K562 (cell line): ENCODE measurements around the gene AFDN. TPM values are rescaled to one million over a fixed set of nuclear protein-coding genes. Genes with fewer than 3 reads are reported as not detected.

ENCODE experiments used
- ATF1 ChIP-seq, 2 experiments: fragments of 450-650 bp in 1 of 2; IDR thresholded peaks; 2 replicates each; pipeline ENCODE4 v1.6.1; 2016; ENCODE audit warnings: missing compliant biosample characterization in 1 of 2, missing genetic modification characterization in 1 of 2
- CHAMP1 ChIP-seq: fragments of 450-650 bp; IDR thresholded peaks from 2 replicates; pipeline ENCODE4 v1.6.1; 2016; ENCODE audit warnings: mild to moderate bottlenecking
- EP400 ChIP-seq: fragments of 450-650 bp; IDR thresholded peaks from 2 replicates; pipeline ENCODE4 v1.6.1; 2017; ENCODE audit warnings: antibody characterized with exemption, mild to moderate bottlenecking, moderate library complexity
- GATAD2B ChIP-seq: fragments of 450-650 bp; IDR thresholded peaks from 2 replicates; pipeline ENCODE4 v1.6.1; 2017; ENCODE audit warnings: mild to moderate bottlenecking, borderline replicate concordance
- HDAC1 ChIP-seq, 2 experiments: fragments of 450-650 bp; IDR thresholded peaks; 2 replicates each; pipeline ENCODE4 v1.6.1; 2016 to 2017; ENCODE audit warnings: inconsistent platforms in 1 of 2, mild to moderate bottlenecking in 1 of 2, moderate library complexity in 1 of 2
- JUN ChIP-seq, 2 experiments: sonication (generic) in 1 of 2; formaldehyde crosslinking in 1 of 2; IDR thresholded peaks; 2 replicates each; pipeline versions ENCODE4 v1.6.1 to v1.8.0; 2012 to 2022; ENCODE audit warnings: borderline replicate concordance in 2 of 2, mild to moderate bottlenecking in 2 of 2, improper control_type of control experiment in 1 of 2, low read depth in 1 of 2, low read length in 1 of 2, missing genetic modification reagents in 1 of 2
- MCM2 ChIP-seq: fragments of 450-650 bp; IDR thresholded peaks from 2 replicates; pipeline ENCODE4 v1.6.1; 2017; ENCODE audit warnings: low read depth, mild to moderate bottlenecking
- MED1 ChIP-seq: sonication (generic); formaldehyde crosslinking; IDR thresholded peaks from 2 replicates; pipeline ENCODE4 v1.8.1; 2023; ENCODE audit warnings: missing genetic modification reagents, borderline replicate concordance
- MTA2 ChIP-seq: fragments of 450-650 bp; IDR thresholded peaks from 2 replicates; pipeline ENCODE4 v1.6.1; 2016; ENCODE audit warnings: low read depth
- NR2C1 ChIP-seq, 2 experiments: fragments of 450-650 bp; IDR thresholded peaks; 2 replicates each; pipeline ENCODE4 v1.6.1; 2017; ENCODE audit warnings: mild to moderate bottlenecking in 2 of 2, antibody characterized with exemption in 1 of 2, inconsistent platforms in 1 of 2, missing compliant biosample characterization in 1 of 2, missing genetic modification characterization in 1 of 2
- PTTG1 ChIP-seq: fragments of 450-650 bp; IDR thresholded peaks from 2 replicates; pipeline ENCODE4 v1.6.1; 2016; ENCODE audit warnings: low read depth, mild to moderate bottlenecking, missing genetic modification characterization, missing compliant biosample characterization
- SETDB1 ChIP-seq: IDR thresholded peaks from one replicate; pipeline ENCODE4 v1.6.1; 2012; ENCODE audit warnings: low read length, control low read depth, inconsistent platforms
- SMARCE1 ChIP-seq: fragments of 450-650 bp; IDR thresholded peaks from 2 replicates; pipeline ENCODE4 v1.7.1; 2016; ENCODE audit warnings: mild to moderate bottlenecking
- YY1 ChIP-seq, 3 experiments: IDR thresholded peaks; 2 replicates each; pipeline ENCODE4 v1.6.1; 2011; ENCODE audit warnings: low read length in 2 of 3, mild to moderate bottlenecking in 2 of 3, moderate library complexity in 2 of 3, borderline replicate concordance in 1 of 3, control low read depth in 1 of 3, low read depth in 1 of 3; ENCODE audit not compliant: insufficient read depth in 3 of 3, insufficient replicate concordance in 2 of 3, control insufficient read depth in 1 of 3, insufficient read length in 1 of 3; ENCODE audit errors: extremely low read depth in 1 of 3
- ZBTB17 ChIP-seq: fragments of 450-650 bp; formaldehyde crosslinking; IDR thresholded peaks from 2 replicates; pipeline ENCODE4 v1.4.0; 2020; ENCODE audit warnings: mild to moderate bottlenecking
- ZNF436 ChIP-seq: fragments of 250-450, 450-650 bp; sonication (Bioruptor Pico); formaldehyde crosslinking; IDR thresholded peaks from 2 replicates; pipeline ENCODE4 v1.7.0; 2020; ENCODE audit warnings: mild to moderate bottlenecking
- polyA plus RNA-seq, 8 experiments: library from polyadenylated mRNA; depleted of rRNA in 4 of 8; stranded (reverse) in 5 of 8; unstranded in 3 of 8; fragments of >200 nt; fragmentation: Nextera tagmentation in 2 of 8; fragmentation: Illumina TruSeq in 1 of 8; extraction: Ambion mirVana in 2 of 8; extraction: Trizol in 1 of 8; gene quantifications; 2 replicates each; pipeline versions ENCODE4 v1.2.1 to v1.2.3, GENCODE V29; 2011 to 2014; ENCODE audit warnings: inconsistent platforms in 1 of 8, missing spikeins in 1 of 8
- total RNA-seq, 7 experiments: library from RNA; depleted of rRNA in 6 of 7; stranded (reverse); fragments of >200 nt in 6 of 7; fragmentation: Illumina TruSeq in 2 of 7; extraction: Trizol in 2 of 7; gene quantifications; 2 replicates each; pipeline versions ENCODE4 v1.2.1 to v1.2.3, GENCODE V29; 2011 to 2021; ENCODE audit warnings: low replicate concordance in 1 of 7
- TF ChIP-seq, protein P1 (sequence below), 2 experiments: fragments of 450-650 bp in 1 of 2; sonication (generic) in 1 of 2; formaldehyde crosslinking in 1 of 2; IDR thresholded peaks in 1 of 2; conservative IDR thresholded peaks in 1 of 2; 2 replicates each; pipeline versions ENCODE4 v1.6.1 to v1.8.1; 2016 to 2023; ENCODE audit warnings: mild to moderate bottlenecking in 2 of 2, moderate library complexity in 2 of 2, inconsistent platforms in 1 of 2, missing genetic modification reagents in 1 of 2
- TF ChIP-seq, protein P2 (sequence below): sonication (generic); formaldehyde crosslinking; IDR thresholded peaks from 2 replicates; pipeline ENCODE4 v1.9.0; 2022; ENCODE audit warnings: mild to moderate bottlenecking, missing genetic modification reagents
- TF ChIP-seq, protein P3 (sequence below): conservative IDR thresholded peaks from 2 replicates; pipeline ENCODE4 v1.6.1; 2011; ENCODE audit warnings: low read depth, mild to moderate bottlenecking, low read length; ENCODE audit not compliant: control insufficient read depth

Gene AFDN
- total and polyA plus RNA-seq, 9 of the 15 experiments (the other 6 are each of a cell fraction or from before 2014, with no cell fraction given): 7.2 to 129 (median 105) TPM

DNA sequence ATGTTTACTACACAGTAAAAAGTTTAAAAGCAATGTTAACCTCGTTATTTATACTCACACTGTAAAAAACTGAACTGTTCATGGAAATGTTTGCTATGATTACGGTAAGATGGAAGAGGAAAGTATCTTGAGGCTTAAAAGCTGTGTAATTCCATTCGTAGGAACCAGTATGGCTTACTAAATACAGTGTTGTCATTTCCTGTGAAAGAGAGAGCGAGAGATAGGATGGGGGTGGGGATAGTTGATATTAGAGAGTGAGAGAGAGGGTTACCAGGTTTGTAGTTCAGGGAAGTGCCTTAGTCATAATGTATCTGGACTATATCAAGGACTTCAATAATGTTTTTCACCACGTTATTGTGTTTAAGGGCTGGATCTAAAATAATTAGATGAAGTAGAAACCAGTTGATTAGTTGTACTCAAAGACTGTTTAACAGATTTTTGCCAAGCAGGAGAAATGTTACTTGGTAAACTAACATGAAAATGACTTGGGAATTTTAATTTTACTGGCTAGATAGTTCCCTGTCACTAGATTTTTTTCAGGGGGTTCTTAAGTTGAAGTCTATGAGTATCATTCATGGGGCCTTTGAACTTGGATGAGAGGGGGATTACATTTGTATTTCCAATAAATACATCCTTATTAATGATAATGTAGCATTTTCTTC is 30.4 kb downstream of the AFDN start (continued):
- TF ChIP-seq SMARCE1 (peak; percentile 88), NR2C1 (IDR thresholded peaks at IDR 0.05) (no peak), NR2C1 (tag; IDR thresholded peaks at IDR 0.05) (peak; percentile 25), MCM2 (no peak), CHAMP1 (peak; percentile 72; the same call in 1 of the 2 replicates), JUN (IDR thresholded peaks at IDR 0.05; ENCODE audit: borderline replicate concordance, low read depth, low read length) (peak; percentile 57; the same call in 1 of the 2 replicates), JUN (CRISPR knock-in tag; IDR thresholded peaks at IDR 0.05; ENCODE audit: borderline replicate concordance) (no peak), ZBTB17 (CRISPR knock-in tag) (no peak), MTA2 (peak; percentile 66; the same call in 1 of the 2 replicates), ZNF436 (CRISPR knock-in tag) (no peak), HDAC1 (IDR thresholded peaks at IDR 0.05) (peak in 1 of 2 experiments; percentile 80; a peak in 2 of 4 replicates), MED1 (CRISPR knock-in tag) (no peak), PTTG1 (no peak), SETDB1 (no peak), EP400 (peak; percentile 62; the same call in 1 of the 2 replicates), YY1 (IDR thresholded peaks at IDR 0.05; ENCODE audit: borderline replicate concordance in 1 of 3, control insufficient read depth in 1 of 3, extremely low read depth in 1 of 3, insufficient read depth in 3 of 3, insufficient read length in 1 of 3, insufficient replicate concordance in 2 of 3, low read depth in 1 of 3, low read length in 2 of 3) (peak in 2 of 3 experiments; percentile 18 to 59), ATF1 (CRISPR knock-in tag; IDR thresholded peaks at IDR 0.05) (no peak), ATF1 (tag; IDR thresholded peaks at IDR 0.05) (peak; percentile 74; the same call in 1 of the 2 replicates), GATAD2B (0 out of 2 replicates have a peak, but pooled peaks have one; percentile 29)
- TF ChIP-seq, protein P1, sequence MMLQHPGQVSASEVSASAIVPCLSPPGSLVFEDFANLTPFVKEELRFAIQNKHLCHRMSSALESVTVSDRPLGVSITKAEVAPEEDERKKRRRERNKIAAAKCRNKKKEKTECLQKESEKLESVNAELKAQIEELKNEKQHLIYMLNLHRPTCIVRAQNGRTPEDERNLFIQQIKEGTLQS (IDR thresholded peaks at IDR 0.05): peak; percentile 74
- TF ChIP-seq, protein P1 (CRISPR knock-in tag; conservative IDR thresholded peaks at IDR 0.05): 0 out of 2 replicates have a peak, but pooled peaks have one; percentile 43
- TF ChIP-seq, protein P2, sequence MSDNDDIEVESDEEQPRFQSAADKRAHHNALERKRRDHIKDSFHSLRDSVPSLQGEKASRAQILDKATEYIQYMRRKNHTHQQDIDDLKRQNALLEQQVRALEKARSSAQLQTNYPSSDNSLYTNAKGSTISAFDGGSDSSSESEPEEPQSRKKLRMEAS: no peak
- TF ChIP-seq, protein P3, sequence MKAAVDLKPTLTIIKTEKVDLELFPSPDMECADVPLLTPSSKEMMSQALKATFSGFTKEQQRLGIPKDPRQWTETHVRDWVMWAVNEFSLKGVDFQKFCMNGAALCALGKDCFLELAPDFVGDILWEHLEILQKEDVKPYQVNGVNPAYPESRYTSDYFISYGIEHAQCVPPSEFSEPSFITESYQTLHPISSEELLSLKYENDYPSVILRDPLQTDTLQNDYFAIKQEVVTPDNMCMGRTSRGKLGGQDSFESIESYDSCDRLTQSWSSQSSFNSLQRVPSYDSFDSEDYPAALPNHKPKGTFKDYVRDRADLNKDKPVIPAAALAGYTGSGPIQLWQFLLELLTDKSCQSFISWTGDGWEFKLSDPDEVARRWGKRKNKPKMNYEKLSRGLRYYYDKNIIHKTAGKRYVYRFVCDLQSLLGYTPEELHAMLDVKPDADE: no peak
